CD4-positive, alpha-beta T cell (primary cell): Measurements from ENCODE around the gene RGS2. TPM values are rescaled to one million over a fixed set of nuclear protein-coding genes. Genes with fewer than 3 reads are reported as not detected.

Experiments used
- ATAC-seq: fragments of 200-7000 bp; cut with Tn5 transposase; one replicate; pipeline ENCODE4 v1.10.0; 2022; ENCODE audit warnings: mild to moderate bottlenecking; ENCODE audit not compliant: poor library complexity
- CTCF ChIA-PET: fragments of 350-600 bp; sonication (Branson Sonifier 250); formaldehyde crosslinking; loops from one replicate; lab custom pipeline; 2021; ENCODE audit warnings: antibody characterized with exemption, inconsistent platforms; lab: Charles Lee
- POLR2A ChIA-PET: fragments of 350-600 bp; sonication (Branson Sonifier 250); formaldehyde crosslinking; loops from one replicate; lab custom pipeline; 2021; ENCODE audit warnings: antibody characterized with exemption, inconsistent platforms; lab: Charles Lee
- DNase-seq, 14 experiments: peaks; one replicate each; pipeline ENCODE4 v3.0.0-alpha.2; 2013 to 2020; ENCODE audit warnings: mixed read lengths in 2 of 14
- H3K27ac ChIP-seq, 2 donors: one replicate each; pipeline versions ENCODE4 v1.5.1 to v1.7.0; 2013; ENCODE audit warnings: low read length in 2 of 2, low read depth in 1 of 2, mild to moderate bottlenecking in 1 of 2
- H3K27me3 ChIP-seq, 2 experiments: 1 replicate in 1 of 2; 2 replicates in 1 of 2; pipeline versions ENCODE4 v1.6.1 to v1.7.0; 2013; ENCODE audit warnings: low read length in 2 of 2, control low read depth in 1 of 2, mild to moderate bottlenecking in 1 of 2, moderate library complexity in 1 of 2; ENCODE audit not compliant: insufficient read depth in 2 of 2, control insufficient read depth in 1 of 2
- H3K36me3 ChIP-seq: one replicate; pipeline ENCODE4 v1.6.1; 2013; ENCODE audit warnings: low read length, control low read depth; ENCODE audit not compliant: insufficient read depth
- H3K4me1 ChIP-seq: one replicate; pipeline ENCODE4 v1.6.1; 2013; ENCODE audit warnings: low read length, control low read depth; ENCODE audit not compliant: insufficient read depth
- H3K4me3 ChIP-seq: one replicate; pipeline ENCODE4 v1.5.1; 2013; ENCODE audit warnings: mild to moderate bottlenecking, low read length, moderate library complexity
- H3K9me3 ChIP-seq, 2 experiments: 1 replicate in 1 of 2; 2 replicates in 1 of 2; pipeline versions ENCODE4 v1.6.1 to v1.7.0; 2013; ENCODE audit warnings: low read length in 2 of 2, mild to moderate bottlenecking in 2 of 2, control low read depth in 1 of 2, moderate library complexity in 1 of 2; ENCODE audit not compliant: control insufficient read depth in 1 of 2, insufficient read depth in 1 of 2
- H3K27ac Mint-ChIP-seq: one replicate; pipeline ENCODE4 v1.8.0; 2020; ENCODE audit warnings: mixed read lengths
- H3K27me3 Mint-ChIP-seq: one replicate; pipeline ENCODE4 v1.8.0; 2021; ENCODE audit warnings: mixed read lengths
- H3K36me3 Mint-ChIP-seq: one replicate; pipeline ENCODE4 v1.8.0; 2021; ENCODE audit warnings: low read depth, mixed read lengths
- H3K4me1 Mint-ChIP-seq: one replicate; pipeline ENCODE4 v1.8.0; 2021; ENCODE audit warnings: low read depth, mixed read lengths
- H3K4me3 Mint-ChIP-seq: one replicate; pipeline ENCODE4 v1.8.0; 2020; ENCODE audit warnings: mild to moderate bottlenecking, mixed read lengths
- H3K9me3 Mint-ChIP-seq: one replicate; pipeline ENCODE4 v1.8.0; 2020; ENCODE audit warnings: mixed read lengths
- intact Hi-C, 2 experiments: fragments of 100-400 bp; cut with DNase I in 1 of 2; cut with micrococcal nuclease in 1 of 2; formaldehyde crosslinking; loops; one replicate each; pipeline versions ENCODE4 v1.15.1 to v1.9.0; 2023 to 2025; cut with DNase I, micrococcal nuclease
- total RNA-seq, 174 experiments: library from RNA in 2 of 174; stranded (reverse) in 2 of 174; gene quantifications; one replicate each; pipeline ENCODE4 v1.2.3 and lab custom pipeline; 2021 to 2026
- TF ChIP-seq, protein P1 (sequence below): fragments of 200-600 bp; IDR thresholded peaks from one replicate; pipeline ENCODE4 v1.8.0; 2022; ENCODE audit warnings: antibody characterized with exemption, mild to moderate bottlenecking

RGS2 gene
- total RNA-seq, 2 experiments from 2014 or later: 142 to 155 TPM

DNA sequence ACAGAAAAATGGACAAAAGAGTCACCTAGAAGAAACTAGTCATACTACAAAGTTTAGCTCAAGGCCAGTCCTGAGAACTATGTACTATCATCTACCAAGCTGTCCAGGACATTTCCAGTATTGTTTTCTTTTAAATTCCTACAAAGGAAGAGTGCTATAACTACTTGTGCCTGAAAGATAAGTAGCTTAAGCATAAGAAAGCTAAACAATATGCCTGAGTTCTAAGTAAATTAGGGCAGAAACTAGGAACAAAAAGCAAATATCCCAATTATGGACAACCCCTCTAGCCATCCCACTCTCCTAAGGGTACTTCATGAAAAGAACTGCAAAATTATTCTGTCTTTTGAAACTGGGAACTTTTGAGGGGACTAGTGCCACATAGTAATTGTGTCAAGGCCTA lies 5.3 kb upstream of the RGS2 start:
- Histone ChIP-seq H3K4me3 (no peak overlapping the region), H3K36me3 (no peaks in the 10 kb centered on the region), H3K27me3 (no peaks in the 10 kb centered on the region), H3K9me3 (no peaks in the 10 kb centered on the region), H3K4me1 (peaks cover 8% of the 10 kb centered on the region), H3K27ac (no peak overlapping the region)
- TF ChIP-seq, protein P1, sequence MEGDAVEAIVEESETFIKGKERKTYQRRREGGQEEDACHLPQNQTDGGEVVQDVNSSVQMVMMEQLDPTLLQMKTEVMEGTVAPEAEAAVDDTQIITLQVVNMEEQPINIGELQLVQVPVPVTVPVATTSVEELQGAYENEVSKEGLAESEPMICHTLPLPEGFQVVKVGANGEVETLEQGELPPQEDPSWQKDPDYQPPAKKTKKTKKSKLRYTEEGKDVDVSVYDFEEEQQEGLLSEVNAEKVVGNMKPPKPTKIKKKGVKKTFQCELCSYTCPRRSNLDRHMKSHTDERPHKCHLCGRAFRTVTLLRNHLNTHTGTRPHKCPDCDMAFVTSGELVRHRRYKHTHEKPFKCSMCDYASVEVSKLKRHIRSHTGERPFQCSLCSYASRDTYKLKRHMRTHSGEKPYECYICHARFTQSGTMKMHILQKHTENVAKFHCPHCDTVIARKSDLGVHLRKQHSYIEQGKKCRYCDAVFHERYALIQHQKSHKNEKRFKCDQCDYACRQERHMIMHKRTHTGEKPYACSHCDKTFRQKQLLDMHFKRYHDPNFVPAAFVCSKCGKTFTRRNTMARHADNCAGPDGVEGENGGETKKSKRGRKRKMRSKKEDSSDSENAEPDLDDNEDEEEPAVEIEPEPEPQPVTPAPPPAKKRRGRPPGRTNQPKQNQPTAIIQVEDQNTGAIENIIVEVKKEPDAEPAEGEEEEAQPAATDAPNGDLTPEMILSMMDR: no peak
- CTCF ChIA-PET: interaction anchor here (4.4 kb wide), 1 partner anchor 217 kb away, joined by 22 read pairs; no protein-coding TSS in a partner anchor
- no peaks in the 10 kb centered on the region for H3K9me3 Mint-ChIP-seq
- no peaks in the 10 kb centered on the region for H3K36me3 Mint-ChIP-seq
- DNase-seq: no peak
- POLR2A ChIA-PET: interaction anchor here (1.7 kb wide), 1 partner anchor 319 kb away, joined by 3 read pairs; the partner anchor contains the start of gene CDC73
- H3K27ac Mint-ChIP-seq: no peak overlapping the region
- intact Hi-C loops: loop anchor here in 1 of 2 experiments (5.0 to 10.0 kb wide), 2 partner anchors 219 to 326 kb away; no protein-coding TSS in a partner anchor
- peaks cover 18% of the 10 kb centered on the region for H3K4me1 Mint-ChIP-seq
- H3K4me3 Mint-ChIP-seq: no peak overlapping the region
- no peaks in the 10 kb centered on the region for H3K27me3 Mint-ChIP-seq
- no peak for ATAC-seq

DNA sequence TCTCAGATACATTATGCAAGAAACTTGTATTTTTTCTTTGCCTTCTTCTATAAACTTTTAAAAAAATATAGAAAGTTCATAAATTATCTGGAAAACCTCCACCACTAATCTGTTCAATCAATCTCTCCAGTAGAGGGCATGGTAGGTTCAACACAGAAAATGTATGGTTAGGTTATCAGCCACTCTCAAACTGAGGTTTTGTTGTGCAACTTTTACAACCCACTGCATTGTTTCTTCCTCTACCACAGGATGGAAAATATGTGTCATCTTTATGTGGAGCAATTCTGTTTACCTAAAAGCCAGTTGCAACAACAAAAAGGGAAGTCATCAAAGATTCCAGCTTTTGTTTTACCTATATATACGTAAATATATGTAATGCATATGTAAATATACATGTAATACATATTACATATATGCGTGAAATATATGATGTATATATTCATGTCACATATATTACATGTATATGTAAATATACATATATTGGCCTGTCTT lies 3.0 kb upstream of the RGS2 start:
- Mint-ChIP-seq H3K4me3 (peak overlapping the region; percentile 46), H3K4me1 (peaks cover 36% of the 10 kb centered on the region), H3K27ac (peak overlapping the region; percentile 43), H3K9me3 (no peaks in the 10 kb centered on the region), H3K27me3 (no peaks in the 10 kb centered on the region), H3K36me3 (peaks cover 14% of the 10 kb centered on the region)
- Histone ChIP-seq H3K36me3 (peaks cover 3% of the 10 kb centered on the region), H3K27ac (peak overlapping the region in 1 of 2 donors; percentile 65), H3K4me3 (no peak overlapping the region), H3K9me3 (no peaks in the 10 kb centered on the region), H3K4me1 (peaks cover 13% of the 10 kb centered on the region), H3K27me3 (no peaks in the 10 kb centered on the region)
- ATAC-seq: peak; percentile 30
- intact Hi-C loops: loop anchor here (1.0 to 10.0 kb wide), 6 partner anchors 213 to 1491 kb away; partner anchors contain the start of gene CDC73 (in 1 of the 2)
- DNase-seq: peak in 4 of 14 experiments; percentile 15 to 92 (median 84)
- TF ChIP-seq, protein P1: peak; percentile 80
- POLR2A ChIA-PET: interaction anchor here (1.2 to 4.1 kb wide), 3 partner anchors 216 to 317 kb away, joined by 3 to 41 read pairs (median 41); partner anchors contain the start of genes CDC73, RO60 and UCHL5
- CTCF ChIA-PET: interaction anchor here (1.0 to 4.4 kb wide), 8 partner anchors 8 to 328 kb away, joined by 3 to 22 read pairs (median 5); partner anchors contain the start of genes CDC73, RO60 and UCHL5

DNA sequence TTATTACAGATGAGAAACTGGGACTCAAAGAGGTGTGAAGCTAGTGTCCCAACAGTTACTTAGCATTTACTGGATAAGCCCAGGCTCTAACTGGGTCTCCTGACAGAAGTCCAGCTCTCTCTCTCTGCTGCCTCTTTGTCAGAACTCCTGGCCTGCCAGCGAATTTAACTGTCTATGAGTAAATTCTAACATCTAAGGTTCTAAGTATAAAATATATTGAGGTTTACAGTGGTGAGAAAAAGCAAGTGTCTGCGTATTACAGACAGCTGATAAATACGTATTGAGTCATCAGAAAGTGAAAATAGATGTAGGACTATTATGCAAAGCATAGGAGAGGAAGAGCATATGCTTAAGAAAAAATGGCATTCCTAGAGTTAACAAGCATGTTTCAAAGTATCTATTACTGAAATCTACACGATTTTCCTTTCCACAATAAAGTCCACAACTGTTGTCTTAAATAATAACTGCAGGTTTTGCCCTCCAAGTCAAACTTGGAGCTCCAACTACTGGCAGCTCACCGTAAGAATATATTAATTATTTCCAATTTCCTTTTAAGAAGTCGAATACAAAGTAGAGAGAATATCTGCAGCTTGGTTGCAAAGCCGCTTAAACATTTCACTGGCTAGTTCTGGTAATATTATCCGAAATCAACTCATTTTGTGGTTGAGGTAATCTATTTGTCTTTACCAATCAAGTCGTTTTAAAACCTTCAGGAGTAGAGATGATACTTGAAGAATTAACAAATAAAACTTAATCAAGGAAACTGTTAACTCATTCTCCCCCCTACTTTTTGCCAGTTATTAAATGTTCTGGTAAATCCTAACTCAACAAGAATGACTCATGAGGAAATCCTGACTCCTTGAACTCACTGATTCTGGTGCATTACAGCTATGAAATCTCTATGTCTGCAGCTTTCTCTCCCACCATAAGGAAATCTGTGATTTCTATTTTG lies 1.4 kb upstream of the RGS2 start:
- Histone ChIP-seq H3K9me3 (no peaks in the 10 kb centered on the region), H3K4me1 (peaks cover 13% of the 10 kb centered on the region), H3K27me3 (no peaks in the 10 kb centered on the region), H3K36me3 (peaks cover 11% of the 10 kb centered on the region), H3K27ac (peak overlapping the region; percentile 8 to 65), H3K4me3 (peak overlapping the region; percentile 65)
- peak in 6 of 14 experiments; percentile 2 to 60 (median 33) for DNase-seq
- Mint-ChIP-seq H3K9me3 (no peaks in the 10 kb centered on the region), H3K4me1 (peaks cover 36% of the 10 kb centered on the region), H3K27ac (peak overlapping the region; percentile 96), H3K36me3 (peaks cover 16% of the 10 kb centered on the region), H3K27me3 (no peaks in the 10 kb centered on the region), H3K4me3 (peak overlapping the region; percentile 99)
- intact Hi-C loops: loop anchor here (1.0 to 10.0 kb wide), 7 partner anchors 223 to 1490 kb away; partner anchors contain the start of gene CDC73 (in 1 of the 2)
- CTCF ChIA-PET: interaction anchor here (0.8 to 4.4 kb wide), 8 partner anchors 10 to 315 kb away, joined by 3 to 22 read pairs (median 4); partner anchors contain the start of genes CDC73, RO60 and UCHL5
- TF ChIP-seq, protein P1: no peak
- peak; percentile 6 for ATAC-seq
- POLR2A ChIA-PET: interaction anchor here (0.9 to 4.1 kb wide), 7 partner anchors 8 to 378 kb away, joined by 3 to 41 read pairs (median 6); partner anchors contain the start of genes CDC73, RO60 and UCHL5
